Measurements from ENCODE around the gene MEMO1.

Gene MEMO1

GRCh38 chr2:31828891-31829290 lies 181.9 kb downstream of the MEMO1 start (continued):
- TF ChIP-seq RARB (CRISPR knock-in tag; IDR thresholded peaks at IDR 0.05) = no peak
- TF ChIP-seq CSRNP3 (CRISPR knock-in tag; IDR thresholded peaks at IDR 0.05) = no peak
- no peak for TF ChIP-seq ESRRG (CRISPR knock-in tag; IDR thresholded peaks at IDR 0.05)

GRCh38 chr2:31823558-31823957 lies 187.2 kb downstream of the MEMO1 start:
- ATAC-seq = no peak; the same call in 2 of the 3 replicates
- TF ChIP-seq ZFP30 (CRISPR knock-in tag; IDR thresholded peaks at IDR 0.05) = no peak
- TF ChIP-seq ARNTL (CRISPR knock-in tag; IDR thresholded peaks at IDR 0.05; ENCODE audit: borderline replicate concordance, low read depth) = no peak
- no peak for TF ChIP-seq CSDC2 (CRISPR knock-in tag; IDR thresholded peaks at IDR 0.05)
- no peak for TF ChIP-seq TCF4 (CRISPR knock-in tag; IDR thresholded peaks at IDR 0.05; ENCODE audit: borderline replicate concordance)
- no peak for TF ChIP-seq TOX (CRISPR knock-in tag; IDR thresholded peaks at IDR 0.05; ENCODE audit: borderline replicate concordance)
- TF ChIP-seq ISL1 (CRISPR knock-in tag; IDR thresholded peaks at IDR 0.05) = no peak
- TF ChIP-seq ZNF565 (CRISPR knock-in tag; conservative IDR thresholded peaks at IDR 0.05; ENCODE audit: low read depth) = no peak
- TF ChIP-seq POU6F1 (CRISPR knock-in tag; IDR thresholded peaks at IDR 0.05; ENCODE audit: borderline replicate concordance, low read depth) = no peak
- no peak for TF ChIP-seq BACH2 (CRISPR knock-in tag; IDR thresholded peaks at IDR 0.05; ENCODE audit: borderline replicate concordance)
- no peak for TF ChIP-seq RARB (CRISPR knock-in tag; IDR thresholded peaks at IDR 0.05)
- TF ChIP-seq TSHZ2 (CRISPR knock-in tag; IDR thresholded peaks at IDR 0.05) = no peak
- TF ChIP-seq PPARA (CRISPR knock-in tag; IDR thresholded peaks at IDR 0.05; ENCODE audit: borderline replicate concordance) = no peak
- TF ChIP-seq PATZ1 (CRISPR knock-in tag; IDR thresholded peaks at IDR 0.05; ENCODE audit: borderline replicate concordance) = no peak

- no peak for ATAC-seq
- no peak for TF ChIP-seq TOX (CRISPR knock-in tag; IDR thresholded peaks at IDR 0.05; ENCODE audit: borderline replicate concordance)
- no peak for TF ChIP-seq CREB5 (CRISPR knock-in tag; IDR thresholded peaks at IDR 0.05; ENCODE audit: low read depth)
- no peak for TF ChIP-seq ZNF565 (CRISPR knock-in tag; conservative IDR thresholded peaks at IDR 0.05; ENCODE audit: low read depth)
- TF ChIP-seq BACH2 (CRISPR knock-in tag; IDR thresholded peaks at IDR 0.05; ENCODE audit: borderline replicate concordance) = no peak
- TF ChIP-seq POU6F1 (CRISPR knock-in tag; IDR thresholded peaks at IDR 0.05; ENCODE audit: borderline replicate concordance, low read depth) = no peak
These were observed 188.2 kb downstream of the MEMO1 start for GRCh38 chr2:31822587-31822986.
